H9 (cell line): Measurements from ENCODE around the gene STAT3. TPM values are rescaled to one million over a fixed set of nuclear protein-coding genes. Genes with fewer than 3 reads are reported as not detected.
"Not testable (repeated sequence)": the region's sequence is repeated elsewhere in the genome, so short reads cannot be mapped to it uniquely, and the experiment has no call there.

ENCODE experiments used
- DNase-seq: peaks from one replicate; pipeline ENCODE4 v3.0.0-alpha.2; 2017
- H2AFZ ChIP-seq: one replicate; pipeline ENCODE4 v1.6.1; 2013; ENCODE audit warnings: mild to moderate bottlenecking, low read length, control low read depth, moderate library complexity
- H2AK5ac ChIP-seq: 2 replicates; pipeline ENCODE4 v1.6.1; 2013; ENCODE audit warnings: low read length, control low read depth, mixed read lengths; ENCODE audit not compliant: insufficient read length
- H2BK120ac ChIP-seq: one replicate; pipeline ENCODE4 v1.6.1; 2013; ENCODE audit warnings: low read depth, mild to moderate bottlenecking, low read length, control low read depth, inconsistent platforms; ENCODE audit not compliant: poor library complexity, severe bottlenecking
- H2BK12ac ChIP-seq: 2 replicates; pipeline ENCODE4 v1.6.1; 2013; ENCODE audit warnings: low read length, control low read depth, mixed read lengths, low read depth; ENCODE audit not compliant: insufficient read length
- H2BK15ac ChIP-seq: 2 replicates; pipeline ENCODE4 v1.6.1; 2013; ENCODE audit warnings: low read depth, low read length, control low read depth
- H2BK20ac ChIP-seq: one replicate; pipeline ENCODE4 v1.6.1; 2013; ENCODE audit warnings: low read depth, mild to moderate bottlenecking, low read length, control low read depth, inconsistent platforms; ENCODE audit not compliant: poor library complexity, severe bottlenecking
- H2BK5ac ChIP-seq: 2 replicates; pipeline ENCODE4 v1.6.1; 2013; ENCODE audit warnings: low read length, control low read depth, mixed read lengths; ENCODE audit not compliant: insufficient read length
- H3K14ac ChIP-seq: 2 replicates; pipeline ENCODE4 v1.6.1; 2013; ENCODE audit warnings: low read length, control low read depth; ENCODE audit not compliant: insufficient read depth
- H3K18ac ChIP-seq: 2 replicates; pipeline ENCODE4 v1.6.1; 2013; ENCODE audit warnings: low read depth, mild to moderate bottlenecking, mixed read lengths, low read length, control low read depth; ENCODE audit not compliant: insufficient read length
- H3K23ac ChIP-seq: 2 replicates; pipeline ENCODE4 v1.6.1; 2013; ENCODE audit warnings: low read length, control low read depth, mixed read lengths, low read depth; ENCODE audit not compliant: insufficient read length
- H3K23me2 ChIP-seq: 2 replicates; pipeline ENCODE4 v1.6.1; 2013; ENCODE audit warnings: low read depth, mild to moderate bottlenecking, mixed read lengths, low read length, control low read depth; ENCODE audit not compliant: insufficient read length, poor library complexity, severe bottlenecking
- H3K27ac ChIP-seq: 2 replicates; pipeline ENCODE4 v1.5.1; 2013; ENCODE audit warnings: low read length, control low read depth, mixed read lengths, low read depth; ENCODE audit not compliant: insufficient read length
- H3K27me3 ChIP-seq: 2 replicates; pipeline ENCODE4 v1.6.1; 2013; ENCODE audit warnings: low read length, control low read depth, inconsistent platforms; ENCODE audit not compliant: insufficient read depth
- H3K4ac ChIP-seq: 2 replicates; pipeline ENCODE4 v1.6.1; 2013; ENCODE audit warnings: low read depth, mild to moderate bottlenecking, control low read depth, inconsistent platforms, low read length, moderate library complexity
- H3K4me1 ChIP-seq: 2 replicates; pipeline ENCODE4 v1.6.1; 2013; ENCODE audit warnings: low read length, control low read depth, inconsistent platforms; ENCODE audit not compliant: insufficient read depth
- H3K4me2 ChIP-seq: 2 replicates; pipeline ENCODE4 v1.6.1; 2013; ENCODE audit warnings: low read length, control low read depth, mixed read lengths; ENCODE audit not compliant: insufficient read length, insufficient read depth
- H3K56ac ChIP-seq: 2 replicates; pipeline ENCODE4 v1.6.1; 2013; ENCODE audit warnings: low read depth, mild to moderate bottlenecking, mixed read lengths, low read length, control low read depth; ENCODE audit not compliant: insufficient read length
- H3K79me1 ChIP-seq: 2 replicates; pipeline ENCODE4 v1.6.1; 2013; ENCODE audit warnings: low read depth, mild to moderate bottlenecking, moderate library complexity, low read length, control low read depth, inconsistent platforms; ENCODE audit not compliant: insufficient read depth, poor library complexity, severe bottlenecking
- H3K79me2 ChIP-seq: 2 replicates; pipeline ENCODE4 v1.6.1; 2013; ENCODE audit warnings: low read length, control low read depth, inconsistent platforms; ENCODE audit not compliant: insufficient read depth
- H3K9ac ChIP-seq: 2 replicates; pipeline ENCODE4 v1.6.1; 2013; ENCODE audit warnings: low read length, control low read depth, mixed read lengths; ENCODE audit not compliant: insufficient read length; ENCODE audit errors: extremely low read depth
- H3K9me3 ChIP-seq: one replicate; pipeline ENCODE4 v1.6.1; 2013; ENCODE audit warnings: low read depth, low read length, inconsistent platforms; ENCODE audit not compliant: control insufficient read depth
- H3T11ph ChIP-seq: one replicate; pipeline ENCODE4 v1.6.1; 2013; ENCODE audit warnings: mild to moderate bottlenecking, low read length, control low read depth, inconsistent platforms
- H4K20me1 ChIP-seq: one replicate; pipeline ENCODE4 v1.6.1; 2013; ENCODE audit not compliant: control insufficient read depth, insufficient read length, insufficient read depth
- H4K5ac ChIP-seq: 2 replicates; pipeline ENCODE4 v1.6.1; 2013; ENCODE audit warnings: low read depth, mild to moderate bottlenecking, mixed read lengths, low read length, control low read depth; ENCODE audit not compliant: insufficient read length
- H4K8ac ChIP-seq: replicated peaks from 2 replicates; pipeline ENCODE4 v1.6.1; 2013; ENCODE audit warnings: low read length, control low read depth, mixed read lengths, low read depth; ENCODE audit not compliant: insufficient read length
- H4K91ac ChIP-seq: 2 replicates; pipeline ENCODE4 v1.6.1; 2013; ENCODE audit warnings: low read depth, mild to moderate bottlenecking, moderate library complexity, mixed read lengths, low read length, control low read depth; ENCODE audit not compliant: insufficient read length
- H3K27ac Mint-ChIP-seq, 3 experiments: 2 replicates in 2 of 3; 3 replicates in 1 of 3; pipeline ENCODE4 v1.8.0; 2020 to 2021; ENCODE audit warnings: mixed read lengths in 3 of 3, mild to moderate bottlenecking in 1 of 3, moderate library complexity in 1 of 3
- H3K27me3 Mint-ChIP-seq: 2 replicates; pipeline ENCODE4 v1.8.0; 2021; ENCODE audit warnings: low read depth, mild to moderate bottlenecking, moderate library complexity, mixed read lengths
- H3K36me3 Mint-ChIP-seq, 3 experiments: 2 replicates in 2 of 3; 3 replicates in 1 of 3; pipeline ENCODE4 v1.8.0; 2020 to 2021; ENCODE audit warnings: low read depth in 3 of 3, mixed read lengths in 3 of 3; ENCODE audit not compliant: insufficient read depth in 1 of 3
- H3K4me1 Mint-ChIP-seq, 2 experiments: 2 replicates each; pipeline ENCODE4 v1.8.0; 2020; ENCODE audit warnings: mixed read lengths in 2 of 2
- H3K4me3 Mint-ChIP-seq, 2 experiments: 2 replicates in 1 of 2; 3 replicates in 1 of 2; pipeline ENCODE4 v1.8.0; 2020 to 2021; ENCODE audit warnings: mild to moderate bottlenecking in 2 of 2, mixed read lengths in 2 of 2, moderate library complexity in 1 of 2
- H3K9me3 Mint-ChIP-seq, 2 experiments: 2 replicates in 1 of 2; 3 replicates in 1 of 2; pipeline ENCODE4 v1.8.0; 2020; ENCODE audit warnings: mild to moderate bottlenecking in 2 of 2, mixed read lengths in 2 of 2, moderate library complexity in 1 of 2
- CTCF ChIP-seq: fragments of 200-600 bp; sonication (generic); conservative IDR thresholded peaks from 3 replicates; pipeline ENCODE4 v1.8.0; 2021; ENCODE audit warnings: antibody characterized with exemption, mild to moderate bottlenecking
- WGBS: extraction: QIAGEN DNeasy Blood & Tissue Kit; methylation state at CpG from one replicate; pipeline ENCODE4 v1.1.7; 2013; ENCODE audit warnings: missing lambda C conversion rate, low lambda C conversion rate, mixed read lengths; ENCODE audit not compliant: insufficient read length; ENCODE audit errors: extremely low coverage; 5-methylcytosine and 5-hydroxymethylcytosine counted together
- total RNA-seq: library from RNA; stranded (reverse); gene quantifications from 2 replicates; pipeline ENCODE4 v1.2.1, GENCODE V29; 2021

Gene STAT3
- total RNA-seq, 1 experiment from 2014 or later: 83.2 TPM

DNA sequence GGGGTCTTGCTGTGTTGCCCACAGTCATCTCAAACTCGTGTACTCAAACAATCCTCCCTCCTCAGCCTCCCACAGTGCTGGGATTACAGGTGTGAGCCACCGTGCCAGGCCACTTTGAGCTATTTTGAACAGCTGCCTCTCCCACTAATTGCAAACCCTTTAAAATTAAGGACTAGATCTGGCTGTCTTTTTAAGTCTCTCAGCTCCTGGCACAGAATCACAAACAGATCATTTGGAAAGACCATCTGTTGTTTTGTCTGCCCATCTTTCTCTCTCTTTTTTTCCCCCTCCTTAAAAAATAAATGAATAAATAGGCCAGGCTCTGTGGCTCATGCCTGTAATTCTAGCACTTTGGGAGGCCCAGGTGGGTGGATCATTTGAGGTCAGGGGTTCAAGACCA, 10.9 kb upstream of the STAT3 start:
- Mint-ChIP-seq H3K4me3 (no peak overlapping the region), H3K36me3 (peaks cover 1 to 9% (median 4%) of the 10 kb centered on the region in 3 experiments; a peak in 5 of 7 replicates), H3K4me1 (peaks cover 39 to 46% of the 10 kb centered on the region in 2 experiments), H3K27ac (no peak overlapping the region), H3K9me3 (no peaks in the 10 kb centered on the region; a peak in 1 of 5 replicates), H3K27me3 (no peaks in the 10 kb centered on the region; the same call in 1 of the 2 replicates)
- H4K20me1 ChIP-seq: no peaks in the 10 kb centered on the region
- H2BK5ac ChIP-seq: no peak overlapping the region
- H4K5ac ChIP-seq: no peak overlapping the region
- no peak overlapping the region for H3K23ac ChIP-seq
- no peaks in the 10 kb centered on the region for H3K9me3 ChIP-seq
- H3K23me2 ChIP-seq: no peaks in the 10 kb centered on the region
- H3K27me3 ChIP-seq: no peaks in the 10 kb centered on the region
- H3K56ac ChIP-seq: no peak overlapping the region
- H4K91ac ChIP-seq: no peak overlapping the region
- no peaks in the 10 kb centered on the region for H3K79me2 ChIP-seq
- no peak overlapping the region for H3K27ac ChIP-seq
- no peak overlapping the region for H2BK12ac ChIP-seq
- no peaks in the 10 kb centered on the region for H3K79me1 ChIP-seq
- H2AFZ ChIP-seq: no peak overlapping the region
- H3K14ac ChIP-seq: no peak overlapping the region
- H2BK120ac ChIP-seq: no peak overlapping the region
- H2BK15ac ChIP-seq: no peak overlapping the region
- WGBS: no CpG with 5 or more reads among the region's 2 CpGs
- H3K4me1 ChIP-seq: peaks cover 5% of the 10 kb centered on the region; the same call in 1 of the 2 replicates
- H3T11ph ChIP-seq: no peak overlapping the region
- no peak for DNase-seq
- H2AK5ac ChIP-seq: no peak overlapping the region
- H4K8ac ChIP-seq: no peak overlapping the region
- no peak overlapping the region for H2BK20ac ChIP-seq
- no peak overlapping the region for H3K4ac ChIP-seq
- H3K18ac ChIP-seq: no peak overlapping the region
- H3K9ac ChIP-seq: no peak overlapping the region
- no peak overlapping the region for H3K4me2 ChIP-seq
- TF ChIP-seq CTCF: no peak

- not testable (repeated sequence) for H2BK5ac ChIP-seq, DNase-seq, H3K9me3 ChIP-seq, H3K4me3 Mint-ChIP-seq, H4K5ac ChIP-seq, H2BK20ac ChIP-seq, H3K27me3 Mint-ChIP-seq, H3K14ac ChIP-seq, H3K56ac ChIP-seq, H3K79me1 ChIP-seq, H3K79me2 ChIP-seq, H2BK12ac ChIP-seq, H4K8ac ChIP-seq, H3K4me2 ChIP-seq, H3K4me1 ChIP-seq, H2BK15ac ChIP-seq, H4K91ac ChIP-seq, H3K23me2 ChIP-seq, H3K18ac ChIP-seq, H4K20me1 ChIP-seq, H3K9ac ChIP-seq, H3K9me3 Mint-ChIP-seq, H3K23ac ChIP-seq, H2AK5ac ChIP-seq, H3K27me3 ChIP-seq, H3T11ph ChIP-seq, H2AFZ ChIP-seq, H3K4ac ChIP-seq, H3K27ac ChIP-seq, H3K27ac Mint-ChIP-seq, H3K36me3 Mint-ChIP-seq, H2BK120ac ChIP-seq
- peaks cover 21 to 23% of the 10 kb centered on the region in 2 experiments for H3K4me1 Mint-ChIP-seq
- WGBS: no CpG with 5 or more reads among the region's 8 CpGs
Measured at GRCh38 chr17:42395601-42396000, 7.4 kb upstream of the STAT3 start.
